ENCODE results near the gene SEC61G.

DNA sequence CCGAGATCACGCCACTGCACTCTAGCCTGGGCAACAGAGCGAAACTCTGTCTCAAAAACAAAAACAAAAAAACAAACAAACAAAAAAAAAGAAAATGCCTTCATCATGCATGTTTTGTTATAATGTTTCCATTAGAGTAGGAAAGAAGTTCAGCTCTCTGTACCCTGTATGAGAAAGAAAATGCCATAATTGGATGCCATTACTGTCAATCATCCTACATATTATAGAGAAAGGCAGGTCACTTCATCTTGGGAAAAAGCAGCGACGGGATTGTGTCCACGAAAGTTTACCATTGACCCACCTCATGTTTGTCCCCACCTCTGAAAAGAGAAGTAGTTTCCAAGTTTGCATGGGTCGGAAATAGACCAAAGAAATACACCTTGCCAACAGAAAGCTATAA is 33.8 kb downstream of the SEC61G start:
- TF ChIP-seq, protein P1, sequence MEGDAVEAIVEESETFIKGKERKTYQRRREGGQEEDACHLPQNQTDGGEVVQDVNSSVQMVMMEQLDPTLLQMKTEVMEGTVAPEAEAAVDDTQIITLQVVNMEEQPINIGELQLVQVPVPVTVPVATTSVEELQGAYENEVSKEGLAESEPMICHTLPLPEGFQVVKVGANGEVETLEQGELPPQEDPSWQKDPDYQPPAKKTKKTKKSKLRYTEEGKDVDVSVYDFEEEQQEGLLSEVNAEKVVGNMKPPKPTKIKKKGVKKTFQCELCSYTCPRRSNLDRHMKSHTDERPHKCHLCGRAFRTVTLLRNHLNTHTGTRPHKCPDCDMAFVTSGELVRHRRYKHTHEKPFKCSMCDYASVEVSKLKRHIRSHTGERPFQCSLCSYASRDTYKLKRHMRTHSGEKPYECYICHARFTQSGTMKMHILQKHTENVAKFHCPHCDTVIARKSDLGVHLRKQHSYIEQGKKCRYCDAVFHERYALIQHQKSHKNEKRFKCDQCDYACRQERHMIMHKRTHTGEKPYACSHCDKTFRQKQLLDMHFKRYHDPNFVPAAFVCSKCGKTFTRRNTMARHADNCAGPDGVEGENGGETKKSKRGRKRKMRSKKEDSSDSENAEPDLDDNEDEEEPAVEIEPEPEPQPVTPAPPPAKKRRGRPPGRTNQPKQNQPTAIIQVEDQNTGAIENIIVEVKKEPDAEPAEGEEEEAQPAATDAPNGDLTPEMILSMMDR (IDR thresholded peaks at IDR 0.05 in 8 of 11, conservative IDR thresholded peaks at IDR 0.05 in 3 of 11), result no peak
- no peak for TF ChIP-seq POLR2AphosphoS5 (IDR thresholded peaks at IDR 0.05)
- no peak for TF ChIP-seq POLR2A (IDR thresholded peaks at IDR 0.05)

Data from spleen (tissue), 7 donors.